WTC11 (cell line): ENCODE results near the gene MGMT. TPM values are rescaled to one million over a fixed set of nuclear protein-coding genes. Genes with fewer than 3 reads are reported as not detected.

Source experiments
- ATAC-seq: fragments of 200-7000 bp; cut with Tn5 transposase; 2 replicates; pipeline ENCODE4 v1.10.0; 2021; ENCODE audit warnings: mild to moderate bottlenecking, moderate library complexity
- CTCF ChIA-PET: fragments of 300-600 bp; sonication (Branson Sonifier 250); formaldehyde crosslinking; loops from one replicate; lab custom pipeline; 2021; ENCODE audit warnings: antibody characterized with exemption; lab: Charles Lee
- POLR2A ChIA-PET: fragments of 350-600 bp; sonication (Branson Sonifier 250); formaldehyde crosslinking; loops from one replicate; lab custom pipeline; 2021; ENCODE audit warnings: antibody characterized with exemption; lab: Charles Lee
- DNase-seq: peaks from one replicate; pipeline ENCODE4 v3.0.0; 2021; ENCODE audit warnings: low spot score
- H3K27ac Mint-ChIP-seq: 2 replicates; pipeline ENCODE4 v1.8.0; 2021; ENCODE audit warnings: mixed read lengths
- H3K27me3 Mint-ChIP-seq: 2 replicates; pipeline ENCODE4 v1.8.0; 2021; ENCODE audit warnings: low read depth, mild to moderate bottlenecking, moderate library complexity, mixed read lengths
- H3K36me3 Mint-ChIP-seq: 2 replicates; pipeline ENCODE4 v1.8.0; 2021; ENCODE audit warnings: mixed read lengths
- H3K4me1 Mint-ChIP-seq: 2 replicates; pipeline ENCODE4 v1.8.0; 2022; ENCODE audit warnings: mixed read lengths
- H3K4me3 Mint-ChIP-seq: 2 replicates; pipeline ENCODE4 v1.8.0; 2021; ENCODE audit warnings: mild to moderate bottlenecking, moderate library complexity, mixed read lengths
- H3K9me3 Mint-ChIP-seq: 2 replicates; pipeline ENCODE4 v1.8.0; 2021; ENCODE audit warnings: mixed read lengths
- E2F4 ChIP-seq: sonication (generic); formaldehyde crosslinking; IDR thresholded peaks from 2 replicates; pipeline ENCODE4 v1.8.1; 2022; ENCODE audit warnings: low read depth, mild to moderate bottlenecking, moderate library complexity, missing genetic modification reagents, borderline replicate concordance
- FOXJ3 ChIP-seq: sonication (generic); formaldehyde crosslinking; IDR thresholded peaks from 2 replicates; pipeline ENCODE4 v1.9.0; 2021; ENCODE audit warnings: missing genetic modification reagents, mild to moderate bottlenecking, borderline replicate concordance
- FOXP1 ChIP-seq: sonication (generic); formaldehyde crosslinking; IDR thresholded peaks from 2 replicates; pipeline ENCODE4 v1.8.0; 2022; ENCODE audit warnings: missing genetic modification reagents, mild to moderate bottlenecking, moderate library complexity, borderline replicate concordance
- HMGA2 ChIP-seq: fragments of 250-450 bp; sonication (Bioruptor Pico); IDR thresholded peaks from 2 replicates; pipeline ENCODE4 v1.4.0; 2021; ENCODE audit warnings: mild to moderate bottlenecking, moderate library complexity
- JAZF1 ChIP-seq: fragments of 250-450 bp; sonication (Bioruptor Pico); IDR thresholded peaks from 2 replicates; pipeline ENCODE4 v1.9.0; 2021; ENCODE audit warnings: moderate library complexity, mild to moderate bottlenecking, inconsistent platforms
- MXD4 ChIP-seq: fragments of 250-450 bp; sonication (Bioruptor Pico); IDR thresholded peaks from 2 replicates; pipeline ENCODE4 v1.8.0; 2021; ENCODE audit warnings: mild to moderate bottlenecking, moderate library complexity, borderline replicate concordance
- NFATC4 ChIP-seq: fragments of 250-450 bp; sonication (Bioruptor Pico); IDR thresholded peaks from 2 replicates; pipeline ENCODE4 v1.9.0; 2021; ENCODE audit warnings: mild to moderate bottlenecking
- NFYB ChIP-seq: sonication (generic); formaldehyde crosslinking; conservative IDR thresholded peaks from 2 replicates; pipeline ENCODE4 v1.8.0; 2022; ENCODE audit warnings: low read depth, missing genetic modification reagents
- RELA ChIP-seq: sonication (generic); formaldehyde crosslinking; IDR thresholded peaks from 2 replicates; pipeline ENCODE4 v1.8.1; 2022; ENCODE audit warnings: missing genetic modification reagents, mild to moderate bottlenecking, borderline replicate concordance
- SMAD3 ChIP-seq: sonication (generic); formaldehyde crosslinking; IDR thresholded peaks from 2 replicates; pipeline ENCODE4 v1.8.0; 2022; ENCODE audit warnings: missing genetic modification reagents, mild to moderate bottlenecking, borderline replicate concordance
- SMAD4 ChIP-seq: sonication (generic); formaldehyde crosslinking; IDR thresholded peaks from 2 replicates; pipeline ENCODE4 v1.8.0; 2022; ENCODE audit warnings: mild to moderate bottlenecking, missing genetic modification reagents
- STAT6 ChIP-seq: sonication (generic); formaldehyde crosslinking; conservative IDR thresholded peaks from 2 replicates; pipeline ENCODE4 v1.8.1; 2023; ENCODE audit warnings: mild to moderate bottlenecking, low read depth, missing genetic modification reagents, moderate library complexity
- ZBTB21 ChIP-seq: sonication (generic); formaldehyde crosslinking; IDR thresholded peaks from 2 replicates; pipeline ENCODE4 v1.8.1; 2023; ENCODE audit warnings: mild to moderate bottlenecking, missing genetic modification reagents, borderline replicate concordance
- ZNF219 ChIP-seq: sonication (generic); formaldehyde crosslinking; IDR thresholded peaks from 2 replicates; pipeline ENCODE4 v1.8.0; 2023; ENCODE audit warnings: missing genetic modification reagents, mild to moderate bottlenecking, borderline replicate concordance
- ZNF396 ChIP-seq: fragments of 250-450 bp; sonication (Bioruptor Pico); IDR thresholded peaks from 2 replicates; pipeline ENCODE4 v1.8.0; 2021; ENCODE audit warnings: mild to moderate bottlenecking, moderate library complexity, borderline replicate concordance
- ZNF416 ChIP-seq: fragments of 250-450 bp; sonication (Bioruptor Pico); IDR thresholded peaks from 2 replicates; pipeline ENCODE4 v1.9.0; 2021; ENCODE audit warnings: mild to moderate bottlenecking, inconsistent platforms
- ZNF512 ChIP-seq: sonication (generic); formaldehyde crosslinking; IDR thresholded peaks from 2 replicates; pipeline ENCODE4 v1.8.1; 2022; ENCODE audit warnings: missing genetic modification reagents, borderline replicate concordance
- total RNA-seq: library from RNA; stranded (reverse); gene quantifications from 3 replicates; pipeline ENCODE4 v1.2.3, GENCODE V29; 2021
- TF ChIP-seq, protein P1 (sequence below): sonication (generic); formaldehyde crosslinking; IDR thresholded peaks from 2 replicates; pipeline ENCODE4 v1.8.0; 2022; ENCODE audit warnings: mild to moderate bottlenecking, missing genetic modification reagents
- TF ChIP-seq, protein P2 (sequence below): fragments of 250-450 bp; sonication (Bioruptor Pico); IDR thresholded peaks from 2 replicates; pipeline ENCODE4 v1.9.0; 2021; ENCODE audit warnings: moderate library complexity, mild to moderate bottlenecking, inconsistent platforms, borderline replicate concordance
- TF ChIP-seq, protein P3 (sequence below): sonication (generic); formaldehyde crosslinking; IDR thresholded peaks from 2 replicates; pipeline ENCODE4 v1.8.0; 2022; ENCODE audit warnings: mild to moderate bottlenecking, missing genetic modification reagents

The MGMT gene
- total RNA-seq, 1 experiment from 2014 or later = 11.8 TPM

DNA sequence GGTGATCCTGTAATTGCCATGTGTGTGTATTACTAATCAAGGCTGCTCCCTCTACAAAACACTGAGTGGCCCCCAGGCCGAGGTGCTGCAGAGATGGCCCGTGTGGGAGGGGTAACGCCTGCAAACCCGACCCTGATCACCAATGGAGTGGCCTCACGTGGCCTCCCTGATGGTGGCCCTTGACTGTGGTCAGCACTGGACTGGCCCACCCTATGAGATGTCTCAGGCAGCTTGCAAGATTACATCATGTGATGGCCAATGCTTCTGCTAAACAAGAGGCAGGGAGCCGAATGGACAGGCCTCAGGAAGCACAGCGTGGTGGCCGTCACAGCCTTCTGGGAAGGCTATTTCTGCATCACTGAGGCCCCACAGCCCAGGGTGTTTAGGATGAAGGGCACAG is 186.4 kb downstream of the MGMT start:
- Mint-ChIP-seq H3K27me3 (no peaks in the 10 kb centered on the region), H3K9me3 (no peaks in the 10 kb centered on the region), H3K4me3 (no peak overlapping the region), H3K4me1 (peaks cover 20% of the 10 kb centered on the region), H3K36me3 (no peaks in the 10 kb centered on the region), H3K27ac (peak overlapping the region; percentile 86; the same call in 1 of the 2 replicates)
- ATAC-seq = no peak
- no peak for DNase-seq
- POLR2A ChIA-PET = no interaction called here
- TF ChIP-seq STAT6 (CRISPR knock-in tag) (no peak), ZBTB21 (CRISPR knock-in tag) (no peak), E2F4 (CRISPR knock-in tag) (no peak)
- TF ChIP-seq, protein P1, sequence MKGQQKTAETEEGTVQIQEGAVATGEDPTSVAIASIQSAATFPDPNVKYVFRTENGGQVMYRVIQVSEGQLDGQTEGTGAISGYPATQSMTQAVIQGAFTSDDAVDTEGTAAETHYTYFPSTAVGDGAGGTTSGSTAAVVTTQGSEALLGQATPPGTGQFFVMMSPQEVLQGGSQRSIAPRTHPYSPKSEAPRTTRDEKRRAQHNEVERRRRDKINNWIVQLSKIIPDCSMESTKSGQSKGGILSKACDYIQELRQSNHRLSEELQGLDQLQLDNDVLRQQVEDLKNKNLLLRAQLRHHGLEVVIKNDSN (CRISPR knock-in tag) = no peak
- CTCF ChIA-PET = interaction anchor here (1.7 kb wide), 1 partner anchor 9 kb away, joined by 5 read pairs; no protein-coding TSS in a partner anchor

DNA sequence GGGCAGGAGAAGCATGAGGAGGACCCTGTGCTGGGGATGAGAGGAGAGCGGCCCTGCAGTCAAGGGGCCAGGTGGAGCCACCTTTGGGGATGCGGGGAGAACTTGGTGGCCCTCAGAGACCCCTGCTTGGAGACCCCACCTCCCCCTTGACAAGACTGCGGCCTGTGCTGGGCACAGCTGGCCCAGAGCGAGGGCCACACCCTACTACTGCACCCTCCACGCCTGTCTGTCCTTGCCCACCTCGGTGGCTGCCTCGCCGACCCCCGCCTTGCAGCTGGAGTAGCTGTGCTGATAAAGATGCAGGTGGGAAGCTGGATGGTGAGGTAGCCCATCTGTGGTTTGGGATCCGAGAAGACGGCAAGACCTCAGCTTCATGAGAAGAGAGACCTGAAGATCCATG is 186.8 kb downstream of the MGMT start:
- H3K4me1 Mint-ChIP-seq = peaks cover 20% of the 10 kb centered on the region
- CTCF ChIA-PET = no interaction called here
- no peaks in the 10 kb centered on the region for H3K27me3 Mint-ChIP-seq
- H3K9me3 Mint-ChIP-seq = no peaks in the 10 kb centered on the region
- ATAC-seq (no peak), DNase-seq (no peak)
- POLR2A ChIA-PET = no interaction called here
- no peak overlapping the region for H3K27ac Mint-ChIP-seq
- H3K4me3 Mint-ChIP-seq = no peak overlapping the region
- H3K36me3 Mint-ChIP-seq = no peaks in the 10 kb centered on the region
- TF ChIP-seq NFYB (CRISPR knock-in tag) = no peak

GRCh38 chr10:129654461-129654860 is 187.4 kb downstream of the MGMT start:
- no peak for TF ChIP-seq MXD4 (CRISPR knock-in tag)
- no peak for TF ChIP-seq ZNF396
- no peak for TF ChIP-seq NFYB (CRISPR knock-in tag)
- no peak for TF ChIP-seq JAZF1
- no peak for TF ChIP-seq ZNF219 (CRISPR knock-in tag)
- TF ChIP-seq FOXJ3 = no peak
- TF ChIP-seq, protein P2, sequence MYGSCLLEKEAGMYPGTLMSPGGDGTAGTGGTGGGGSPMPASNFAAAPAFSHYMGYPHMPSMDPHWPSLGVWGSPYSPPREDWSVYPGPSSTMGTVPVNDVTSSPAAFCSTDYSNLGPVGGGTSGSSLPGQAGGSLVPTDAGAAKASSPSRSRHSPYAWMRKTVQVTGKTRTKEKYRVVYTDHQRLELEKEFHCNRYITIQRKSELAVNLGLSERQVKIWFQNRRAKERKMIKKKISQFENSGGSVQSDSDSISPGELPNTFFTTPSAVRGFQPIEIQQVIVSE (CRISPR knock-in tag) = no peak
- TF ChIP-seq ZNF512 (CRISPR knock-in tag) = no peak
- TF ChIP-seq SMAD3 (CRISPR knock-in tag) = no peak
- no peak for TF ChIP-seq ZNF416 (CRISPR knock-in tag)
- TF ChIP-seq RELA (CRISPR knock-in tag) = no peak
- TF ChIP-seq SMAD4 (CRISPR knock-in tag) = no peak
- TF ChIP-seq FOXP1 (CRISPR knock-in tag) = no peak
- TF ChIP-seq, protein P3, sequence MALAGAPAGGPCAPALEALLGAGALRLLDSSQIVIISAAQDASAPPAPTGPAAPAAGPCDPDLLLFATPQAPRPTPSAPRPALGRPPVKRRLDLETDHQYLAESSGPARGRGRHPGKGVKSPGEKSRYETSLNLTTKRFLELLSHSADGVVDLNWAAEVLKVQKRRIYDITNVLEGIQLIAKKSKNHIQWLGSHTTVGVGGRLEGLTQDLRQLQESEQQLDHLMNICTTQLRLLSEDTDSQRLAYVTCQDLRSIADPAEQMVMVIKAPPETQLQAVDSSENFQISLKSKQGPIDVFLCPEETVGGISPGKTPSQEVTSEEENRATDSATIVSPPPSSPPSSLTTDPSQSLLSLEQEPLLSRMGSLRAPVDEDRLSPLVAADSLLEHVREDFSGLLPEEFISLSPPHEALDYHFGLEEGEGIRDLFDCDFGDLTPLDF = no peak
- TF ChIP-seq HMGA2 (CRISPR knock-in tag) = no peak
- TF ChIP-seq NFATC4 = no peak
- Mint-ChIP-seq H3K27me3 (no peaks in the 10 kb centered on the region), H3K36me3 (no peaks in the 10 kb centered on the region), H3K27ac (0 out of 2 replicates have a peak overlapping the region, but pooled peaks have one; percentile 36), H3K4me1 (peaks cover 20% of the 10 kb centered on the region), H3K4me3 (no peak overlapping the region), H3K9me3 (no peaks in the 10 kb centered on the region)
- DNase-seq = no peak
- ATAC-seq = no peak
- CTCF ChIA-PET = no interaction called here
- POLR2A ChIA-PET = no interaction called here
